GM19193 (cell line): ENCODE results near the gene SHISAL1.

Experiments used
- POLR2A ChIP-seq: IDR thresholded peaks from 4 replicates; pipeline ENCODE4 v1.6.1; 2011; ENCODE audit not compliant: insufficient read depth, insufficient read length; ENCODE audit errors: extremely low read depth

Gene SHISAL1

GRCh38 chr22:44304354-44304753 is 8.4 kb downstream of the SHISAL1 start:
- TF ChIP-seq POLR2A: no peak

GRCh38 chr22:44301039-44301438 is 11.7 kb downstream of the SHISAL1 start:
- no peak for TF ChIP-seq POLR2A

DNA sequence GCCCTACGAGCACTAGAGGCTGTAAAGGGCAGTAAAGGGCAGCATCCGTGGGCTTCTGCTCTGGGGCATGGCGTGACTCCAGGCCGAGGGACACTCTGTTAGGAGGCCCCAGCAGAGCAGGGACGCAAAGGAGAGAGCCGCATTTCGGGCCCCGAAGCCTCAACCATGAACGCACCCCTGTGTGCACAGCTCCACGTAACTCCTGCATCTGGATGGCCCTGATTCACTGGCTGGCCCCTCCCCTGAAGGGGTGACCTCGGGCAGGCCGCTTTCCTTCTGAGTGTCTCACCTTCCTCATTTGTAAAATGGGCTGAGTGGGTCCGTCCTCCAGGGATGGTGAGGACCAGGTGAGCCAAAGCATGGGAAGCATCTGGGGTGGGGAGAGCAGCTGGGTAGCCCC is 13.6 kb downstream of the SHISAL1 start:
- TF ChIP-seq POLR2A: no peak

- TF ChIP-seq POLR2A: no peak
These were observed 14.2 kb downstream of the SHISAL1 start for GRCh38 chr22:44298406-44299091.

DNA sequence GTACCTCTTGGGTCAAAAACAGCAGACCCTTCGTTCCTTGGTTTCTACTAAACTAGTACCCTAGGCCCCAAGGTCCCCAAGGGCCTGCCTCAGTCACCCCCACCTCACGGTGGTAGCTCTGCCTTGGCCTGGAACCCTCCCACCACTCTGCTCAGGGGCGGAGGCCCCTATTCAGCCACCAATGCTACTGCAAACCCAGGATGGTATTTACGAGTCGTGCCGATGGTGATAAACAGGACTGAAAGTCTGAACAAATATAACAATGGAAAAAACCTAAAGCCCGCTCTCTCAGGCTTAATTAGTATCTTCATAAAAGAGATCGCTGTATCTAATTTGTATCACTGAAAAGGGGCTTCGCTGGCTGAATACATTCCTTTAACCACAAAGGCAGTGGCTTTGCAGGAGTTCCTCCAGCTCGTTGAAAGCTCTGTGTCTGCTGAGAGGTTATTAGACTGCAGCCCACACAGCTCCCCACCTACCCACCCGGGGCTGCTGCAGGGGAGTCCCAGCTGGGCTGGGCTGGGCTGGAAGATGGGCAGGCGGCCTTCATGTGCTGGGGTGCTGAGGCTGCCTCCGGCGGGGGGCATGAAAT is 15.2 kb downstream of the SHISAL1 start:
- no peak for TF ChIP-seq POLR2A

GRCh38 chr22:44295406-44295805 is 17.3 kb downstream of the SHISAL1 start:
- no peak for TF ChIP-seq POLR2A

DNA sequence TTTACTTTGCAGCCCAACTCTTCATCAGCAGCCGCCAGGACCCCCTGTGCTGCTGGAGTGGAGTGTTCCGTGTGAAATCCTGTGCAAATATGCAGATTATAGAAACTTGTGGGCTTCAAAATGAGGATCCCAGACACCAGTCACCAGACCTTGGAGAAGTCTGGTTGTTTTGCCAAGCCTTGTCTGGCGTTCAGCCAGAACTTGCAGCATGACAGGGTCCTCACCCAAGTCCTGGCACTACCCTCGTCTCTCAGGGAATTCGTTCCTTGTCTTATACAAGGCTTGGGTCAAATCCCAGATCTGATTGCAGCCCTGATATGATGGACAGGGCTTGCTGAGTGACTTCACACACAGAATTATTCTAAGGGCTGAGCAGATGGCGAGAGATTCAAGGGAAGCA is 18.9 kb downstream of the SHISAL1 start:
- TF ChIP-seq POLR2A: no peak

DNA sequence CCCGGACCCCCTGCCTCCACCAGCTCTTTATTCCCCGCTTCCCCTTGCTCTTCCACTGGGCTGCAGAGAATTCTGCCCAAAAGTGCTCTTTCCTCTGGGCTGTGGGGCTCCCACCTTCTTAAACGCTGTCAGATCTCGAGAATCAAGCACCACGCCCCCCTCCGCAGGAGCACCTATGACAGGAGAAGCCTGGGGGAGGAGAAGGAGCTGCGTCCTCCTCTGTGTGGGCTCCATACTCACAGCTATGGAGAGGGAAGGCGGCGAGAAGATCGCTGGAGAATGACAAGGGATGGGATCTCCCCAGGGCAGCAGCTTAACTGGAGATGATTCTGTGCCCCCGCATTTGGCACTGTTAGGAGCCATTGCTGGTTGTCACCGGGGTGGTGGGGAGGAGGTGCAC is 19.7 kb downstream of the SHISAL1 start:
- TF ChIP-seq POLR2A: no peak

- TF ChIP-seq POLR2A: no peak
These were observed 20.2 kb downstream of the SHISAL1 start for GRCh38 chr22:44292521-44292920.

GRCh38 chr22:44291674-44292360 is 20.9 kb downstream of the SHISAL1 start:
- TF ChIP-seq POLR2A: no peak

DNA sequence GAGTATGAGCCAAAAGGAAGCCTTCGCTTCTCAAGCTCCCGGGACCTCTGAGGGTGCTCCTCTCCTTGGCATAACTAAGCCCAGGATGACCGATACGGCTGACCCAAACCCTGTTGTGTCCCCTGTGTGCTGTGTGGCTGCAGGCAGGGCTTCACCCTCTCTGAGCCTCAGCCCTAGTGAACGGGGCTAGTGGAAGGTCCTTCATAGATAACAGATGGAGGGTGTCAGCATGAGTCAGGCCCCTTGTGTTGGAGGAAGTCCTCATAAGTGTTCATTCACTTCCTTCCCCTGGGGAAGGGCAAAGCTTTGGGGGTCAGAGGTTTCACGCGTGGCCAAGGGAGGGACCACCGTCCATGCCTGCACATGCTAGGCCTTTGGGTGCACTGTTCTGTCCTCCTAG is 21.5 kb downstream of the SHISAL1 start:
- TF ChIP-seq POLR2A: no peak

GRCh38 chr22:44289414-44290171 is 23.2 kb downstream of the SHISAL1 start:
- TF ChIP-seq POLR2A: no peak

DNA sequence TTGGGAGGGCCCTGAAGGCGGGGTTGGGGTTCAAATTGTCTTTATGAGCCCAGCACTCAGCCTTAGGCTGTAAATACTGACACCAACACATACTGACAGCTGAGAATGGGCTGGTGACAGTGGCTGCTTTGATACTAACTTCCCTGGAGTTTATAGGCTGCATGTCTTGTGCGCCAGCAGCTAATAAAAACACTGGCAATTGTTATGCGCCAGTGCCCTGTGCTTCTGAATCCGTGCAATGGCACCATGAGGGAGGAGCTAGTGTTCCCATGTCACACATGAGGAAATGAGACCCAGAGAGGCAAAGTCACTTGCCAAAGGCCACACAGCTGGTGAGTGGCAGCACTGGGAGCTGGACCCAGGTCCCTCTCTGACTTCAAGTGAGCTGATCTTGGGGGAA is 23.8 kb downstream of the SHISAL1 start:
- no peak for TF ChIP-seq POLR2A

DNA sequence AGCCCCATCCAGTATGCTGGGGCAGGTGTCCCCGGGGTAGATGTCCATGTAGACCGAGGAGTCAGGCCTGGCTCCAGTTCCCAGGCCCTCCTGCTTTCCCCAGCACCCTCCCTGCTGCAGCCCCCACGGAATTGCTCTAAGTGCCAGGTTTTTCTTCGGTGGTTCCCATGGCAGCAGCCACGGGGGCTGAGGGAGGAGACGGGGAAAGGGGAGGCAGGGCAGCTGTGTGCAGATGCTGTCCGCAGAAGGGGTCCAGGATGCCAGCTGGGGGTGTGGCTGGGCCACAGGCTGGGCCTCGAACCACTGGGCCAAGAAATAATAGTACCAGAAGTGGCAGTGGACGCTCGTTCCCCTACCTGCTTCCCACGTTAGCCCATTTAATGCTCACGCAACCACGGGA is 25.0 kb downstream of the SHISAL1 start:
- TF ChIP-seq POLR2A: no peak

DNA sequence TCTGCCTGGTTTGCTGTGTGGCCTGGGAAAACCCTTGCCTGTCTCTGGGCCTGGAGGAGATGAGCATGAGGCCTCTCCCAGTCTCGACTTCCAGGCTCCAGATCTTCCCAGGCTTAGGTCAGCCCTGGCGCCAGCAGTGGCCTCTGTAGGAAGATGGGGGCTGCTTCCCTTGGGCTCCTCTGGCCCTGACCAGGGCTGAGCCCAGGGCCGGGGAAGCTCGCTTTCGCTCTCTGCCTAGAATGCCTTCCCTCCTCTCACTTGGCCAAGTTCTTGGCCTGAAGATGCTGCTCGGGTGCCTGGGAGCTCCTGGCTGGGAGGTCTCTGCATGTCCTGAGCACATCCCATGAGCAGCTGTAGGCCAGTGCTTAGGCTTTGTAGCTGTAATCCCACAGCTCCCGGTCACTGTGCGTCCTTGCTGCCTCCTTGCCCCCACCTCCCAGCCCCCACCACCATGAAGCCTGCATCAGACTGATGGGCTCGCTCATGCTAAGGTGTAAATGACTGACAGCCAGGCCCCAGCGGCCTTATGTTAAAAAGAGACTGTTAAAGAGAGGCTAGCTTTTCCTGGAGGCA is 25.5 kb downstream of the SHISAL1 start:
- no peak for TF ChIP-seq POLR2A
